PFSK-1 (cell line): ENCODE measurements around the gene PPIA.

ENCODE experiments used
- POLR2AphosphoS5 ChIP-seq: IDR thresholded peaks from 2 replicates; pipeline ENCODE4 v1.6.1; 2012; ENCODE audit warnings: low read depth, mild to moderate bottlenecking, control low read depth, low read length, moderate library complexity
- SIN3A ChIP-seq: IDR thresholded peaks from 2 replicates; pipeline ENCODE4 v1.6.1; 2012; ENCODE audit warnings: mild to moderate bottlenecking, low read length, moderate library complexity, borderline replicate concordance; ENCODE audit not compliant: insufficient read depth
- TAF1 ChIP-seq: IDR thresholded peaks from 2 replicates; pipeline ENCODE4 v1.6.1; 2012; ENCODE audit warnings: low read length, control low read depth, borderline replicate concordance; ENCODE audit not compliant: insufficient read depth
- TF ChIP-seq, protein P1 (sequence below), 2 experiments: IDR thresholded peaks; 2 replicates each; pipeline versions ENCODE4 v1.6.1 to v1.8.0; 2011 to 2012; ENCODE audit warnings: low read depth in 2 of 2, low read length in 2 of 2, control low read depth in 1 of 2, inconsistent platforms in 1 of 2, mild to moderate bottlenecking in 1 of 2, moderate library complexity in 1 of 2; ENCODE audit not compliant: insufficient read depth in 1 of 2

GRCh38 chr7:44757311-44757710 lies 39.2 kb upstream of the PPIA start:
- TF ChIP-seq POLR2AphosphoS5, result no peak
- no peak for TF ChIP-seq SIN3A
- TF ChIP-seq TAF1, result no peak
- TF ChIP-seq, protein P1, sequence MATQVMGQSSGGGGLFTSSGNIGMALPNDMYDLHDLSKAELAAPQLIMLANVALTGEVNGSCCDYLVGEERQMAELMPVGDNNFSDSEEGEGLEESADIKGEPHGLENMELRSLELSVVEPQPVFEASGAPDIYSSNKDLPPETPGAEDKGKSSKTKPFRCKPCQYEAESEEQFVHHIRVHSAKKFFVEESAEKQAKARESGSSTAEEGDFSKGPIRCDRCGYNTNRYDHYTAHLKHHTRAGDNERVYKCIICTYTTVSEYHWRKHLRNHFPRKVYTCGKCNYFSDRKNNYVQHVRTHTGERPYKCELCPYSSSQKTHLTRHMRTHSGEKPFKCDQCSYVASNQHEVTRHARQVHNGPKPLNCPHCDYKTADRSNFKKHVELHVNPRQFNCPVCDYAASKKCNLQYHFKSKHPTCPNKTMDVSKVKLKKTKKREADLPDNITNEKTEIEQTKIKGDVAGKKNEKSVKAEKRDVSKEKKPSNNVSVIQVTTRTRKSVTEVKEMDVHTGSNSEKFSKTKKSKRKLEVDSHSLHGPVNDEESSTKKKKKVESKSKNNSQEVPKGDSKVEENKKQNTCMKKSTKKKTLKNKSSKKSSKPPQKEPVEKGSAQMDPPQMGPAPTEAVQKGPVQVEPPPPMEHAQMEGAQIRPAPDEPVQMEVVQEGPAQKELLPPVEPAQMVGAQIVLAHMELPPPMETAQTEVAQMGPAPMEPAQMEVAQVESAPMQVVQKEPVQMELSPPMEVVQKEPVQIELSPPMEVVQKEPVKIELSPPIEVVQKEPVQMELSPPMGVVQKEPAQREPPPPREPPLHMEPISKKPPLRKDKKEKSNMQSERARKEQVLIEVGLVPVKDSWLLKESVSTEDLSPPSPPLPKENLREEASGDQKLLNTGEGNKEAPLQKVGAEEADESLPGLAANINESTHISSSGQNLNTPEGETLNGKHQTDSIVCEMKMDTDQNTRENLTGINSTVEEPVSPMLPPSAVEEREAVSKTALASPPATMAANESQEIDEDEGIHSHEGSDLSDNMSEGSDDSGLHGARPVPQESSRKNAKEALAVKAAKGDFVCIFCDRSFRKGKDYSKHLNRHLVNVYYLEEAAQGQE (IDR thresholded peaks at IDR 0.05; ENCODE audit: insufficient read depth in 1 of 2, low read depth in 2 of 2, low read length in 2 of 2), result no peak
